IMR-90 (cell line): ENCODE results near the gene PIM1. TPM values are rescaled to one million over a fixed set of nuclear protein-coding genes. Genes with fewer than 3 reads are reported as not detected.

Experiments used
- ATAC-seq: fragments of 200-7000 bp; cut with Tn5 transposase; 2 replicates; pipeline ENCODE4 v1.9.1; 2020; ENCODE audit warnings: low read depth, mild to moderate bottlenecking, moderate library complexity
- BruUV-seq: library from RNA; stranded (reverse); fragments of 400-500 nt; replicated peaks from 2 replicates; lab custom pipeline; 2021; lab: Mats Ljungman, UMichigan
- CTCF ChIA-PET: fragments of 300-600 bp; formaldehyde crosslinking; extraction: SDS; loops from one replicate; lab custom pipeline; 2021; ENCODE audit warnings: antibody characterized with exemption; lab: Yijun Ruan, JAX
- POLR2A ChIA-PET: fragments of 300-600 bp; sonication (Branson Sonifier 250); formaldehyde crosslinking; loops from one replicate; lab custom pipeline; 2022; ENCODE audit warnings: antibody characterized with exemption; ENCODE audit not compliant: unreplicated experiment; lab: Charles Lee
- DNase-seq: peaks from one replicate; pipeline ENCODE4 v3.0.0; 2013
- H2AFZ ChIP-seq: replicated peaks from 2 replicates; pipeline ENCODE3; 2013; ENCODE audit warnings: low read length, mild to moderate bottlenecking; ENCODE audit not compliant: poor library complexity
- H2AK5ac ChIP-seq: 2 replicates; pipeline ENCODE4 v1.6.1; 2013; ENCODE audit warnings: low read depth, low read length, inconsistent platforms
- H2AK9ac ChIP-seq: replicated peaks from 2 replicates; pipeline ENCODE3; 2013; ENCODE audit warnings: mild to moderate bottlenecking, low read depth, low read length, moderate library complexity; ENCODE audit not compliant: poor library complexity
- H2BK120ac ChIP-seq: 2 replicates; pipeline ENCODE4 v1.6.1; 2013; ENCODE audit warnings: low read depth, low read length, inconsistent platforms
- H2BK15ac ChIP-seq: 3 replicates; pipeline ENCODE4 v1.6.1; 2013; ENCODE audit warnings: low read depth, low read length, inconsistent platforms
- H2BK20ac ChIP-seq: 2 replicates; pipeline ENCODE4 v1.6.1; 2013; ENCODE audit warnings: low read depth, mild to moderate bottlenecking, inconsistent platforms, low read length, moderate library complexity
- H2BK5ac ChIP-seq: 2 replicates; pipeline ENCODE4 v1.6.1; 2013; ENCODE audit warnings: mild to moderate bottlenecking, low read depth, low read length, inconsistent platforms; ENCODE audit not compliant: poor library complexity, severe bottlenecking
- H3K14ac ChIP-seq: replicated peaks from 2 replicates; pipeline ENCODE4 v1.6.1; 2013; ENCODE audit warnings: low read depth, low read length, inconsistent platforms
- H3K18ac ChIP-seq: 2 replicates; pipeline ENCODE4 v1.6.1; 2013; ENCODE audit warnings: low read depth, low read length, control low read depth
- H3K23ac ChIP-seq: 2 replicates; pipeline ENCODE4 v1.6.1; 2013; ENCODE audit warnings: low read depth, low read length, inconsistent platforms
- H3K27ac ChIP-seq: 2 replicates; pipeline ENCODE4 v1.5.1; 2013; ENCODE audit warnings: mild to moderate bottlenecking, control low read depth, low read length; ENCODE audit not compliant: insufficient read depth
- H3K27me3 ChIP-seq: 2 replicates; pipeline ENCODE4 v1.6.1; 2013; ENCODE audit warnings: low read length; ENCODE audit not compliant: control insufficient read depth, insufficient read depth
- H3K36me3 ChIP-seq: 2 replicates; pipeline ENCODE4 v1.6.1; 2013; ENCODE audit warnings: low read length, mixed read lengths; ENCODE audit not compliant: control insufficient read depth, insufficient read depth
- H3K4ac ChIP-seq: 2 replicates; pipeline ENCODE4 v1.6.1; 2013; ENCODE audit warnings: low read depth, low read length, inconsistent platforms
- H3K4me1 ChIP-seq: 2 replicates; pipeline ENCODE4 v1.6.1; 2013; ENCODE audit warnings: low read length, mixed read lengths; ENCODE audit not compliant: control insufficient read depth, insufficient read depth
- H3K4me2 ChIP-seq: 2 replicates; pipeline ENCODE4 v1.6.1; 2013; ENCODE audit warnings: low read depth, mild to moderate bottlenecking, control low read depth, low read length, moderate library complexity
- H3K4me3 ChIP-seq: 2 replicates; pipeline ENCODE4 v1.5.1; 2013; ENCODE audit warnings: low read depth, mild to moderate bottlenecking, control low read depth, low read length, moderate library complexity; ENCODE audit not compliant: insufficient read depth
- H3K56ac ChIP-seq: 2 replicates; pipeline ENCODE4 v1.6.1; 2013; ENCODE audit warnings: low read length, inconsistent platforms; ENCODE audit not compliant: insufficient read depth; ENCODE audit errors: extremely low read depth
- H3K79me1 ChIP-seq, 2 experiments: 2 replicates each; pipeline ENCODE4 v1.6.1; 2013; ENCODE audit warnings: low read length in 2 of 2, inconsistent platforms in 1 of 2, low read depth in 1 of 2
- H3K9ac ChIP-seq: 2 replicates; pipeline ENCODE4 v1.6.1; 2013; ENCODE audit warnings: low read depth, low read length, control low read depth
- H3K9me1 ChIP-seq: 2 replicates; pipeline ENCODE4 v1.6.1; 2013; ENCODE audit warnings: low read length, inconsistent platforms; ENCODE audit not compliant: insufficient read depth
- H3K9me3 ChIP-seq: 2 replicates; pipeline ENCODE4 v1.6.1; 2013; ENCODE audit warnings: low read length; ENCODE audit not compliant: control insufficient read depth, insufficient read depth
- H4K20me1 ChIP-seq: 2 replicates; pipeline ENCODE4 v1.6.1; 2013; ENCODE audit warnings: low read length, inconsistent platforms; ENCODE audit not compliant: insufficient read depth
- H4K5ac ChIP-seq: 2 replicates; pipeline ENCODE4 v1.6.1; 2013; ENCODE audit warnings: mild to moderate bottlenecking, low read depth, low read length, control low read depth
- H4K8ac ChIP-seq, 2 experiments: 2 replicates each; pipeline ENCODE4 v1.6.1; 2013; ENCODE audit warnings: low read depth in 2 of 2, low read length in 2 of 2, control low read depth in 1 of 2, inconsistent platforms in 1 of 2
- H4K91ac ChIP-seq: 2 replicates; pipeline ENCODE4 v1.6.1; 2013; ENCODE audit warnings: low read depth, low read length, inconsistent platforms; ENCODE audit not compliant: insufficient read depth
- CEBPB ChIP-seq: IDR thresholded peaks from 2 replicates; pipeline ENCODE4 v1.6.1; 2012; ENCODE audit warnings: low read depth, low read length, improper control_type of control experiment
- MAZ ChIP-seq: IDR thresholded peaks from 2 replicates; pipeline ENCODE4 v1.6.1; 2012; ENCODE audit warnings: low read depth, mild to moderate bottlenecking, low read length, improper control_type of control experiment, moderate library complexity, borderline replicate concordance
- WGBS, 2 experiments: methylation state at CpG; one replicate each; pipeline versions ENCODE4 v1.1.5 to v1.1.7; 2013; ENCODE audit warnings: missing lambda C conversion rate in 2 of 2; ENCODE audit not compliant: insufficient read length in 1 of 2; ENCODE audit errors: extremely low coverage in 2 of 2; 5-methylcytosine and 5-hydroxymethylcytosine counted together
- dilution Hi-C: fragments of 300-500 bp; cut with HindIII; formaldehyde crosslinking; loops from one replicate; pipeline ENCODE4 v1.14.3; 2018; ENCODE audit warnings: low sequenced_read_pairs; ENCODE audit not compliant: unreplicated experiment
- in situ Hi-C: fragments of 300-500 bp; cut with MboI; formaldehyde crosslinking; loops from 3 replicates; pipeline ENCODE4 v1.14.3; 2019; ENCODE audit warnings: low sequenced_read_pairs, inconsistent platforms, mixed read lengths
- intact Hi-C: fragments of 100-400 bp; cut with micrococcal nuclease; formaldehyde crosslinking; loops from 2 replicates; pipeline ENCODE4 v1.10.0; 2022
- polyA plus RNA-seq, 3 experiments: library from polyadenylated mRNA; depleted of rRNA; stranded (reverse); fragments of >200 nt; gene quantifications; 2 replicates each; pipeline ENCODE4 v1.2.3, GENCODE V29; 2012; ENCODE audit warnings: low replicate concordance in 1 of 3
- total RNA-seq: library from RNA; depleted of rRNA; stranded (reverse); fragments of >200 nt; gene quantifications from 2 replicates; pipeline ENCODE4 v1.2.3, GENCODE V29; 2012

The PIM1 gene
- total and polyA plus RNA-seq, 2 of the 4 experiments (the other 2 are of a cell fraction): 7.2 to 18.5 TPM

DNA sequence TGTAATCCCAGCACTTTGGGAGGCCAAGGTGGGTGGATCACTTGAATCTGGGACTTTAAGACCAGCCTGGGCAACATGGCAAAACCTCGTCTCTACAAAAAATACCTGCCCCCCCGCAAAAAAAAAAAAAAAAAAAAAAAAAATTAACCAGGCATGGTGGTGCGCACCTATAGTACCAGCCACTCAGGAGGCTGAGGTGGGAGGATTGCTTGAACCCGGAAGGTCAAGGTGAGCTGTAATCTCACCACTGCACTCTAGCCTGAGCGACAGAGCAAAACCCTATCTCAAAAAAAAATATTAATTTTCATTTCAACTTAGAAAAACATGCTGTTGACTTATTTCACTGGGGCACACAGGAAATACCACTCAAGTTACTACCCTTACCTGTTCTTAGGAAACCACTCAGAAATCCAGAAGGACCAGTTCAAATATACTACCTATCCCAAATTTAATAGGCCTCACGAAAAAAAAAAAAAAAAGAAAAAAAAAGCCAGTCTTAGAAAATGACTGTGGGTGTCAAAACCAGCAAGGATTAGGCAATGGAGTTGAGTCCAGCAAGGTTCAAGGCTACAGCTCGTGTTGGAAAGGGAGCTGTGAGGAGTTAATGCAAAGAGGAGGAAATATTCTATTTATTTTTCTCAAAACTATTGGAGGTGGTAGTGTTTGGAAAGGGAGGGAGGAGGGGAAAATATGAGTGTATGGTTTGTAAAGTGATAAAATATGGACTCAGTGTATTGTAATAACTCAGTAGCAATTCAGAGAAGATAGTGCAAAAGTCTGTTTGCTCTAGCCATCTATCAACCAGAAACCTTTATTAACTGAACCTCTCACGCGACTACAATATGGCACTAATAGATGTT, 33.9 kb upstream of the PIM1 start:
- Histone ChIP-seq H3K4ac (peak overlapping the region; percentile 74), H2AK9ac (no peak overlapping the region), H2AK5ac (peak overlapping the region; percentile 72), H3K9ac (no peak overlapping the region), H2BK5ac (peak overlapping the region; percentile 13), H3K56ac (no peak overlapping the region), H2BK20ac (peak overlapping the region; percentile 55; the same call in 1 of the 2 replicates), H3K14ac (peak overlapping the region; percentile 14; the same call in 1 of the 2 replicates), H3K23ac (no peak overlapping the region; the same call in 1 of the 2 replicates), H3K79me1 (peaks cover 0 to 6% of the 10 kb centered on the region in 2 experiments; a peak in 2 of 4 replicates), H4K5ac (no peak overlapping the region), H3K9me1 (peaks cover 23% of the 10 kb centered on the region), H4K8ac (0 out of 4 replicates have a peak overlapping the region, but pooled peaks of 1 of the 2 experiments have one; percentile 3), H3K27ac (peak overlapping the region; percentile 41; the same call in 1 of the 2 replicates), H3K27me3 (no peaks in the 10 kb centered on the region), H4K91ac (peak overlapping the region; percentile 11; the same call in 1 of the 2 replicates), H3K9me3 (no peaks in the 10 kb centered on the region), H3K36me3 (no peaks in the 10 kb centered on the region), H3K18ac (no peak overlapping the region; the same call in 1 of the 2 replicates), H2BK15ac (peak overlapping the region; percentile 37; the same call in 1 of the 3 replicates), H3K4me1 (peaks cover 40% of the 10 kb centered on the region), H4K20me1 (peaks cover 4% of the 10 kb centered on the region; the same call in 1 of the 2 replicates), H3K4me3 (no peak overlapping the region), H2BK120ac (peak overlapping the region; percentile 5; the same call in 1 of the 2 replicates), H2AFZ (no peak overlapping the region), H3K4me2 (no peak overlapping the region)
- dilution Hi-C loops: no loop called here
- in situ Hi-C loops: no loop called here
- intact Hi-C loops: loop anchor here (2.0 kb wide), 2 partner anchors 33 to 77 kb away; no protein-coding TSS in a partner anchor
- BruUV-seq: no TSS peak
- TF ChIP-seq CEBPB (peak; percentile 10; the same call in 1 of the 2 replicates), MAZ (no peak)
- no peak for DNase-seq
- no peak for ATAC-seq
- 95% methylated on average over 3 of the region's 9 CpGs; no CpG with 5 or more reads in 1 of the 2 experiments for WGBS, 2 experiments
- CTCF ChIA-PET: no interaction called here
- POLR2A ChIA-PET: interaction anchor here (0.6 kb wide), 1 partner anchor 541 kb away, joined by 3 read pairs; no protein-coding TSS in a partner anchor
